Right ventricle myocardium inferior (tissue), 1 donor: ENCODE results near the gene PDGFRB. TPM values are rescaled to one million over a fixed set of nuclear protein-coding genes. Genes with fewer than 3 reads are reported as not detected.
A peak's percentile ranks its signal among the peaks of the same experiment; 100 is the strongest.

Experiments used
- ATAC-seq: fragments of 200-7000 bp; cut with Tn5 transposase; one replicate; pipeline ENCODE4 v1.9.1; 2020; ENCODE audit warnings: mild to moderate bottlenecking, moderate library complexity
- DNase-seq: peaks from one replicate; pipeline ENCODE4 v3.0.0; 2021; ENCODE audit errors: missing footprints
- intact Hi-C: fragments of 100-400 bp; cut with DNase I; formaldehyde crosslinking; loops from one replicate; pipeline ENCODE4 v1.11.0; 2022
- total RNA-seq: library from RNA; stranded (reverse); fragmentation: NEBNext Ultra II Directional; extraction: Animal tissue kit (Norgen Biotek cat#: 25700); gene quantifications from one replicate; pipeline ENCODE4 v1.2.1, GENCODE V29; 2021
- donor health status: DM: no; HTN: yes; CAD: no; lungs with severe emphysema.

Gene PDGFRB
- total RNA-seq, 1 donor from 2014 or later: 57.2 TPM

DNA sequence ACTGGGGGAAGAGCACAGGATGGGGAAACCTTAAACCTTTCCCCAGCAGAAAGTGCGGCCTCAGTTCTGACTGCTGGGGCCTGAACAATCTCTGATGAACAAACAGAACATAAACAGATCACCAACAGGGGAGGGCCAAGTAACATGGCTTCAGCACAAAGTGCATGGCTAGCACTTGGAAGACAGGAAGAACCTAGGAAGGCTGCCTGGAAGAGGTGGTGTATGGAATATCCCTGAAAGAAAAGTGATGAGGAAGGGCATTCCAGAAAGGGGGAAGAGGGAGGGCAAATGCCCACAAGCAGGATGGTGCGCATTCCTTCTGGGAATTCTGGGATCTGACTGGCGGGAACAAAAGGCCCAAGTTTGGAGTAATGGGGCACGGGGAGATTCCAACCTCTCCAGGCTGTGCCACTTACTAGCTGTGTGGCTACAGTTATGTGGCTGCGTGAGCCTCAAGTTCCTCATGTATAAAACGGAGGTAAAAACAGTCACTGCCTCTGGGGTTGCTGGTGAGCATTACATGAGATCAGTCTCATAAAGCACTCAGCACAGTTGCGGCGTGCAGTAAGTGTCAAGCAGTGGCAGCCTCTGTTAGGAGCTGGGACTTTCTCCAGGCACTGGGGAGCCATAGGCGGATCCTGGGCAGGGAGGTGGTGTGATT, 1.6 kb downstream of the PDGFRB start:
- DNase-seq: no peak
- intact Hi-C loops: no loop called here
- ATAC-seq: peak; percentile 18

DNA sequence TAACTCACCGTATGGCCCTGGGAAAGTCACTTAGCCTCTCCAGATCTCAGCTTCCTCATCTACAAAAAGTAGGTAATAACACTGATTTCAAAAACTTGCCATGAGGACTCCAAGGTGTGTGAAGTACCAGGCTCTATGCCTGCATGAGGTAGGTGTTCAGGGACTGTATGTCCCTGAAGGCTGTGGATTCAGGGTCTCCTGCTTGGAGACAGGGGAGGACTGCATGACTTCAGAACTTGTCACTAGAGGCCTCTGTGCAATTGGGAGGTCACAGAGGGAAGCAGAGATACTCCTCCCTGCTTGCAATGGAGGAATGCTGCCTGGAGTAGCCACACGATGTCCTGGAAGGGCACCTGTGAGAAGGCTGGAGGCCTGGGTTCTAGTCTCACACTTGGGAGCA, 2.2 kb downstream of the PDGFRB start:
- intact Hi-C loops: no loop called here
- DNase-seq: no peak
- no peak for ATAC-seq

DNA sequence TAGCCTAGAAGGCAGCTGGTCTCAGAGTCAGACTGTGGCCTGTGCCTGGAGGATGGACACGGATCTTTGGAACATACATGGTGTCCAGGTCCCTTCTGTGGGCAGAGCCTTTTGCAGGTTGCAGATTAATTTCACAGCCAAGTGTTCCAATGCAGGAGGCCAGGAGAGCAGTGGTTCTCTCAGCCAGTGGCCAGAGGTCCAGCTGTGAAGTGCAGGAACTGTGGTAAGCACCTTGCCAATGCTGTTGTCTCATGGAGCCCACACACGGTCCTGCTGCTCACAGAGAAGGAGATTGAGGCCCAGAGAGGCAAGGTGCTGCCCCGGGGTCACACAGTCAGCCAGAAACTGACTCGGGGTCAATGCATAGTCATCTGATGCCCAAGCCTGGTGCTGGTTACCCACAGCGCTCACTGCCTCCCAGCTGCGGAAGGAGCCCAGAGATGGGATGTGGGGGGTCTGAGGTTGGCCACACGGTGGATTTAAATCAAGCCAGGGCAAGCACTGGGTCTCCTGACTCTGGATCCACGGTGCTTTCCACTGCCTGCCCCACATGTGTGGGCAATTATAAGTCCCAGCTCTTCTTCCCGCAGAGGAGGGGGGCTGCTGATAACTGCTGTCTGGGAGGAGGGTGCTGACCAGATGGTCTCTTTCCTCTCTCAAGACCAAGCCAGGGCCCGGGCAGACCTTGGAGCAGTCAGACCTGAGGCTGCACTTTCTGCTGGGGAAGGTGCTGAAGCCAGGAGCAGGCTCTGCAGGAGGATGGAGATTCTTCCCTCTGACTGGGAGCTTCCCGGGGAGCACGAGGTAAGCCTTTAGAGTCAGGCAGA, 2.8 kb downstream of the PDGFRB start:
- ATAC-seq (no peak), DNase-seq (peak; percentile 54)
- intact Hi-C loops: no loop called here

DNA sequence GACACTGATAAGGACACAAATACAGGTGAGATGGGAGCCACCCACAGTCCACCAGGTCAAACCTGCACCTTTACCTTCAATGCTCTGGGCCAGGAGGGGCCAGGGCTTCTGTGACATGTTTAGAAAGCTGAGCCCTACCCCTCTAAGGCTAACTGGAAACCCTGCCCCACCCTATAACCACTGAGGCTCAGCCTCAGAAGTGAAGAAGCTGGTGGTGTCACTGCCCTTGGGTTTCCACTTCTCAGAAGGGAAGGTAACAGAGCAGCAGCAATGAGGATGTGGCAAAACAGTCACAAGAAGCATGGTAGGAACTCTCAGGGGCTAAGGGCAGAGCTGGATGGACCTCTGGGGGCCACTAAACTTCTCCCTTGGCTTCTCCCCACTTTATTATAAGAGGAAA, 6.0 kb downstream of the PDGFRB start:
- DNase-seq (no peak), ATAC-seq (no peak)
- intact Hi-C loops: no loop called here

DNA sequence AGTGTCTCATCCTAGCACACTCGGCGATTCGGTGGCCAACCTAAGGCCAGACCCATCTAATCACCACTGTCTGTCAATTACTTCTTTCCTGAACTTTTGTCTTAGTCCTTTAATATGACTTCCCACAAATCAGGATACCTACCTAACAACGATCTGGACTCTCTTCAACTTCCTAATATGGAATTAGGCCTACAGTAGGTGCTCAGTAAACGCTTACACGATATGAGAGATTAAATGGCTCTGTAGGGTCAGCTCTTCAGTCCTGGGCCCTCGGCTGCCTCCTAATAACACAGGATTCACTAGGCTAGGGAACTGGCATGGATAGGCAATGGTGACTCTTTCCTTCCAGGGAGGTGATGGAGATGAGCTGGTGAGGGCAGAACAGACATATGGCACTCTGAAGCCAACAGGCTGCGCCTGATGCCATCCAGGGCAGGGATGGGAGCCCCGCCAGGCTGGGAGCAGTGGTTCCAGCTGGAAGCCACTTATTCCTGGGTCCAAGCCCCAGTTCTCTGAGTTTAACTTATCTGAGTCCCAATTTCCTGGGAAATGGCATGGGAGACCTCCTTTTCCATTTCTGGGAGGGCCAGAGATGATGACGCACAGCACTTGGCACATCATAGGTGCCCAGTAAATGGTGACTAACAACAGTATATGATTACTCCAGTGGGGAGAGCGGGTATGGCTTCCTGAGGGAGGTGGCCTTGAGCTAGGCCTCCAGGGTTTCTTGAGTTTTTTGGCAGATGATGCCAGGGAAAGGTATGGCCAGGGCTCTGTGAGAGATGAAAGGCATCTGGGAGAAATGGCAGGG, 7.3 kb downstream of the PDGFRB start:
- intact Hi-C loops: no loop called here
- peak; percentile 41 for DNase-seq
- no peak for ATAC-seq

DNA sequence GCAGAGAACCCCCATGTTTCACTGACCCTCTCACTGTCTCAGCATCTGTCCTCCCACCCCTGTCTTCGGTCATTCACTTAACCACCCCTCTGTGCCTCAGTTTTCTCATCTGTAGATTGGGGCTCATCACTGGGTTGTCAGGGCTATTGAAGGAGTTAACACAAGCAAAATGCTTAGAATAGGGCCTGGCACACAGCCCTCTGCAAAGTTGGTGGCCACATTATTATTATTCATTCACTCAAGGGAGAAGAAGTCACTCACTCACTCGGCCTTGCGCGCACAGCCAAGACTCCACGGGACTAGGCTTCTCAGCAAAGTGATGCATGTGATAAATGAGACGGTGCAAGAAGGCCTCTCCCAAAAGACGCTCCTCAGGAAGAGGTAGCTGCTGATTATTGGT, 8.0 kb downstream of the PDGFRB start:
- peak; percentile 20 for DNase-seq
- ATAC-seq: no peak
- intact Hi-C loops: no loop called here

DNA sequence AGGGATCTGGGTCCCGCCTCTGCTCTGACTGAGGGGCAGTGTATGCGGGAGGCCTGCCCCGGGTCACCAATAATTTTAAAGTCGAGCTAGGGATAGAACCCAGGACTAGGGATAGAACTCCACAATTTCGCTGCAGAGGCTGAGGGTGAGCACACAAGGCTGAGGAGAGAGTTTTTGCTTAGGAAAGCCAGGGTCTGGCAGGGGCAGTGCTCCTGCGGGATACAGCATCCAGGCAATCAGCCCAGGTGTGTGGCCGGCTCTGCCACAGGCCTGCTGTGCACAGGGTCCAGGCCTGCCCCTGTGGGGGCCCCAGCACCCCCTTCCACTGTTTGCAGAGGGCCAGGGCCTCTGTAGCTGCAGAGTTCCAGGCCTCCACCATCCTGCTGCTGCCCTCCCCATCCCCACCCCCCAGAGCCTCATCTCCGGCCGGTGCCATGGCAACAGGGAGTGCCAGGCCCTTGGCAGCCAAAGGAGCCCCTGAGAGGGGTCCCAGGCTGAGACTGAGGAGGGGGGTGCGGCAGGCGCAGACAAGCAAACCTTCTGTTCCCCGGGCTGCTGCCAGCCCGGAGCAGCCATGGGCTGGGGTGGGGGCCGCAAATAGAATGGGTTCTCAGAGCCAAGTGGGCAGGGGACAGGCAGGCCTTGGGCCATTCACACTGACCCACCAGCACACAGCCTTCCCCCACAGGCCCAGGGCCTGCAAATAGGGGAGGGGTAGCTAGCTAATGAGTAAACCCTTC, 8.6 kb downstream of the PDGFRB start:
- peak; percentile 58 for DNase-seq
- no peak for ATAC-seq
- intact Hi-C loops: no loop called here

DNA sequence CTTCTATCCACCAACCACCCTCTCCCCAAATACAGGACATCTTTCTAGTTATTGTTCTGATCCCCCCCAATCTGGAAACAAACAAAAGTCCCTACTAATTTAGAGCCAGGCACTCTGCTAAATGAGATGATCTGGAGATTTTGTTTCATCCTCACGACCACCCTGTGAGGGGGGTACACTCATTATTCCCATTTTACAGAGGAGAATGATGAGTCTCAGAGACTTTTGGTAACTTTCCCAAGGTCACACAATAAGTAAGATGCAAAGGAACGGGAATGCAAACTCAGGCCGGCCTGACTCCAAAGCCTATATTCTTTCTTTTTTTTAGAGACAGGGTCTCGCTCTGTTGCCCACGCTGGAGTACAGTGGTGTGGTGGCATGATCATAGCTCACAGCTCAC, 9.4 kb downstream of the PDGFRB start:
- no peak for ATAC-seq
- intact Hi-C loops: no loop called here
- no peak for DNase-seq

DNA sequence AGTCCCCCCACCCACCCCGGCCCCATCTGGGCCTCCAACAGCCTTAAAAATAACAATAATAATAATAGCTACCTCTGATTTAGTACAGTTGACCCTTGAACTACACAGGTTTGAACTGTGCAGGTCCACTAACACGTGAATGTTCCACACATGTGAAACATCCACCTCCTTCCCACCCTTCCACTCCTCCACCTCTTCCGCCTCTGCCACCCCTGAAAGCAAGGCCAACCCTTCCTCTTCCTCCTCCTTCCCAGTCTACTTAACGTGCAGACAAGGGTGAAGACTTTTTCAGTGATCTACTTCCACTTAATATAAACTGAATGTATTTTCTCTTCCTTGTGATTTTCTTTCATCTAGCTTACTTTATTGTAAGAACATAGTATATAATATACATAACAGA, 10.8 kb downstream of the PDGFRB start:
- DNase-seq (no peak), ATAC-seq (no peak)
- intact Hi-C loops: no loop called here

DNA sequence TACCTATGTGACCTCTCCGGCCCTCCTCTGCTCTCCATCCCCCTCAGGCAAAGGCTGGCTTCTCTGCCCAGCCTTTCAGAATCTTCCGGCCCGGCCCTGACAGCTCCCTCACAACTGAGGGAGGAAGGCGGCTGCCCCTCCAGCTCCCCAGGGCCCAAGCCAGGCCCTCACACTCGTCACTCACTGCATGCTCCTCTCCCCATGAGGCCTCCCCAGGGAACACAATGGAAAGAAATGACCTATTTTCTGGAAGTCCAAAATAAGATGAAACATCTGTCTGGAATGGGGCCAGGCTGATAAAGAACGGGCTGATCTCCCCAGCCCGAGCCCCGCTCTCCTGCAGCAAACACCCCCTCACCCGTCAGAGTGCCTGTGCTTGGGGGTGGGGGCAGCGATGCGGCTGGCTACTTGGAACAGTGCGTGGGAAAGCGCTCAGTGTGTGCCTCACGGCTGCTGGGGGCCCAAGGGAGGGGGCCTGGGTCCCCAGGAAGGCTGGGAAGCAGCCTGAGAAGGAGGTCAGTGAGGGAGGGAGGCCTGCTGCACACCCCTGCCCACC, 11.3 kb downstream of the PDGFRB start:
- peak; percentile 76 for ATAC-seq
- intact Hi-C loops: no loop called here
- peak; percentile 88 for DNase-seq

DNA sequence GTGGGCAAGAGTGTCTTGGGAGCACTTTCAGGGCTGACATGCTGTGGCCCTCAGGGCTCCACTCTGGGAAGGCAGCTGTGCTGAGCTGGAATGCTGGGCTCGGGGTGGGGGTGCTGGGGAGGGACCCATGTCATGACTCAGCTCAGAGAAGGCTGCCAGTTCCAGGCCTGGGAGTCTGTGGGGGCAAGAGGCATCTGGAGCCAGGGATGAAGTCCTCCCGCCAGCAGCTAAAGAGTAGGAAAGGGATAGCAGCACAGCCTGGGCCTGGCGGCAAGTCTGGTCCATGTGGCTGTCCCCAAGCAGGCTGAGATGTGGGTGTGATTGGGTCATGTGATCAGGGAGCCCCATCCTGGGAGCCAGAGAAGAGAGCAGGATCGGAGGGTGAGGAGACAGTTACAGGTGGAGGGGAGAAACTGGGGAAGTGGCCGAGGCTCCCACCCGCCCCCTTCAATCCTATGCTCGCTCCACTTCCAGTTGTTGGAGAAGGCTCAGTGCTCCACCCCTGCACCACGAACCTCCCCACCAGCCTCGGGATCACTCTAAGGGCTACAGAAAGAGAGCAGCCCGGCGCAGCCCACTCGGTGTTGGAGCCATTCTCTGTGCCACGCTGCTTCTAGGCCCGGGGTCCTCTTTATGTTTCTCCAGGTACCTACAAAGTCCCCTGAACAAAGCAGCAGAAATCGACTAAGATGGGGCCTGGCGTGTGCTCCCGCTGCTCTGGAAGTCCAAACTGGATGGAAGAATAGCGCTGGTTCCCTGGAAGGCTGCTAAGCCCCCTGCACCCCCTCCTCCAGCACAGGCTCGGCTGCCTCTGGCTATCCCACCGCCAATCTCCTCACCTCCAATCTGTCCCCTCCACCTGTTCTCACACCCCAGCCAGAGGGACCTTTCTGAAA, 12.0 kb downstream of the PDGFRB start:
- ATAC-seq (peak; percentile 78), DNase-seq (peak; percentile 88)
- intact Hi-C loops: no loop called here

DNA sequence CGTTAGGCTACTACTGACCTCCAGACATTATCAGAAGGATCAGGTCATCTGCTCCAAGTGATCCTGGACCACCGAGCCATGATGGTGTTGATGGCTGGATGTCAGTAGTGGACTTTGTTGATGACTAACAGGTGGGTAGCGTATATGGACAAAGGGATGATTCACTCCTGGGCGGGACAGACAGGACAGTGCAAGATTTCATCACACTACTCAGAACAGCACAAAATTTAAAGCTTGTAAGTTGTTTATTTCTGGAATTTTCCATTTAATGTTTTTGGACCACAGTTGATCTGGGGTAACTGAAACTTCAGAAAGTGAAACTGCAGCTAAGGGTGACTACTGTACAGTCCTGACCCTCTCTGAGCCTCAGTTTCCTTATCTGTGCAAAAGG, 12.7 kb downstream of the PDGFRB start:
- DNase-seq: no peak
- intact Hi-C loops: no loop called here
- ATAC-seq: peak; percentile 46

DNA sequence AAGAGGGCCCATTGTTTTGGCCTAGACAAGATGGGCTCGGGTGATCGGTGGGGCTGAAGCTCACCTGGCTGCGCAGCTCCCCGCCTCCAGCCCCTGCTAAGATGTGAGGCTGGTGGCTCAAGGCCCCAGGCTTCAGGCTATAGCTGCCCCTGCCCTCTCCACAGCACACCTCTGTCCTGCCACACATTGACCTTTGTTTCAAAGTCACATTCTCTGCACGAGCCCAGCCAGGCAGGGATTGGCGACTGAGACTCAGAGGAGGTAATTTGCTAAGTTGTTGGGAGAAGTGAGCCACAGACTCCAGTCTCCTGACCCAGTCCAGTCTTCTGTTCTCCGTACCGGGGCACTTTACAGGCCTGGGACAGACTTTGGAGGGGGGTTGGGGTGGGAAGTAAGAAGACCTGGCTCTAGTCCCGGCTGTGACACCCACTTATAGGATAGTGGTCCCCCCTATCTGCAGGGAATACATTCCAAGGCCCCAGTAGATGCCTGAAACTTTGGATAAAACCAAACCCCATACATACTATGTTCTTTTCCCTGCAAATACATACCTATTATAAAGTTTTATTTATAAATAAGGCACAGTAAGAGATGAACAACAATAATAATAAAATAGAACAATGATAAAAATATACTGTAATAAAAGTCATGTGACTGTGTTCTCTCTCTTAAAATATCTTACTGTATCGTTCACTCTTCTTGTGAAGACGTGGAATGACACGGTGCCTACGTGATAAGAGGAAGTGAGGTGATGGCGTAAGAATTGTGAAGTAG, 13.3 kb downstream of the PDGFRB start:
- DNase-seq (no peak), ATAC-seq (no peak)
- intact Hi-C loops: no loop called here

DNA sequence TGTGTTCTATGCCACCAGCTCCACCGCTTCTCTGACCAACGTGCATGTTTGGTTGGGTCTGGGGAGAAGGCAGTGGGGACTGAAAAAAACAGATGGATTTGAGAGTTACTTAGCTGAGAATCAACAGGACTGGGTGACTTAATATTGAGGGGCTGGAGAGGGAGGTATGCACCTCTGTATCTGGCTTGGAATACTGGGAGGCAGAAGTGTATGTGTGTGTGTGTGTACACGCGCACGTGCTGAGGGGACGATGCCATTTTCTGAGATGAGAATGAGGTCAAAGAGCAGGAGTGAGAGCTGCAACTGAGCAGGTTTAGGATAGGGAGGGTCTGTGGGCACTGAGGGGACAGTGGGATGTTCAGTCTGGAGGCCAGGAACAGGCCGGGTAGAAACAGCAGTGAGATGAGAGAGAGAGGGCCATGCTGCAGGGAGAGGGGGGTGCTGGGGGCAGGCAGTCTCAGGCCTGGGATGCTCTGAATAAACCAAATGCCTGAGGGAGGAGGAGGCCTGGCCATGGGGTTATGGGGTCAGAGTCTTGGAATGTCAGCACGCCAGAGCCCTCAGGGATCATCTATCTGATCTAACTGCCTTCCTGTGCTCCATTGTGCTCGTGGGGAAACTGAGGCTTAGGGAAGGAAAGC, 14.0 kb downstream of the PDGFRB start:
- DNase-seq: no peak
- no peak for ATAC-seq
- intact Hi-C loops: no loop called here

DNA sequence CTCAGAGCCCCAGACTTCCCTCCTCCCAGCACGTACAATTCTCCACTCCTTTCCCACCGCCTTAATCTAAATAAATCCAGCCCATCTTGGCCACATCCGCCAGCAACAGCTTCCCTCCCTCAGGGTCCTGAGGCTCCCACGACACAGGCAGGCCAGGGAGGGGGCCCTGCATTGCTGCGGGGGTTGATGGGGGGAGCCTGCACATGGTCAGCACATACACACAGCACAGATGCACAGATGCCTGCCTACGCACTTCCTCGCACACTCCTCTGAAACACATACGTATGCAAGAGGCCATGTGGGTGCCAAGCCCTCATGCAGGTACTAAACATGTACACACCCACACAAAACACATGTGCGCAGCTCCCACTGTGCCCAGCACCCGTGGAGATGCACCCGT, 14.8 kb downstream of the PDGFRB start:
- no peak for ATAC-seq
- intact Hi-C loops: no loop called here
- DNase-seq: peak; percentile 78

DNA sequence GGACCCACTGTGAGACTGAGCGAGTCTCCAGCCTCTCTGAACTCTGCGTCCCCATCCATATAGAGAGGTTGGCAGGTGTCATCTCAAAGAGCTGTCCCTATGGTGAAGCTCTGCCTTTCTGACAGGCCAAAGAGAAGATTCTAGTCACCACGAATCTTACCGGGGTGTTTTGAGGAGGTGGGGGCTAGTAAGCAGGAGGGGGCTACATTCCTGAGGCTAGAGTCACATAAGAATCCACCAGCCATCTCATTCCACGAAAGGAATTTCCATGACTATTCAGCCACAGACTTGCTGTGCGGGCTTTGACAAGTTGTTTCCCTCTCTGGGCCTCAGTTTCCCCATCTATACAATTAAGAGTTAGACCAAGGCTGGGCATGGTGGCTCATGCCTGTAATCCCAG, 16.3 kb downstream of the PDGFRB start:
- DNase-seq (no peak), ATAC-seq (no peak)
- intact Hi-C loops: loop anchor here (2.0 kb wide), 1 partner anchor 19 kb away; no protein-coding TSS in a partner anchor
